ENCODE measurements around the gene NCAPD2. TPM values are rescaled to one million over a fixed set of nuclear protein-coding genes. Genes with fewer than 3 reads are reported as not detected.

NCAPD2 gene
- total and polyA plus RNA-seq, 2 donors (not counting 3 experiments of a cell fraction or from before 2014, with no cell fraction given): 41.8 to 90.1 TPM

DNA sequence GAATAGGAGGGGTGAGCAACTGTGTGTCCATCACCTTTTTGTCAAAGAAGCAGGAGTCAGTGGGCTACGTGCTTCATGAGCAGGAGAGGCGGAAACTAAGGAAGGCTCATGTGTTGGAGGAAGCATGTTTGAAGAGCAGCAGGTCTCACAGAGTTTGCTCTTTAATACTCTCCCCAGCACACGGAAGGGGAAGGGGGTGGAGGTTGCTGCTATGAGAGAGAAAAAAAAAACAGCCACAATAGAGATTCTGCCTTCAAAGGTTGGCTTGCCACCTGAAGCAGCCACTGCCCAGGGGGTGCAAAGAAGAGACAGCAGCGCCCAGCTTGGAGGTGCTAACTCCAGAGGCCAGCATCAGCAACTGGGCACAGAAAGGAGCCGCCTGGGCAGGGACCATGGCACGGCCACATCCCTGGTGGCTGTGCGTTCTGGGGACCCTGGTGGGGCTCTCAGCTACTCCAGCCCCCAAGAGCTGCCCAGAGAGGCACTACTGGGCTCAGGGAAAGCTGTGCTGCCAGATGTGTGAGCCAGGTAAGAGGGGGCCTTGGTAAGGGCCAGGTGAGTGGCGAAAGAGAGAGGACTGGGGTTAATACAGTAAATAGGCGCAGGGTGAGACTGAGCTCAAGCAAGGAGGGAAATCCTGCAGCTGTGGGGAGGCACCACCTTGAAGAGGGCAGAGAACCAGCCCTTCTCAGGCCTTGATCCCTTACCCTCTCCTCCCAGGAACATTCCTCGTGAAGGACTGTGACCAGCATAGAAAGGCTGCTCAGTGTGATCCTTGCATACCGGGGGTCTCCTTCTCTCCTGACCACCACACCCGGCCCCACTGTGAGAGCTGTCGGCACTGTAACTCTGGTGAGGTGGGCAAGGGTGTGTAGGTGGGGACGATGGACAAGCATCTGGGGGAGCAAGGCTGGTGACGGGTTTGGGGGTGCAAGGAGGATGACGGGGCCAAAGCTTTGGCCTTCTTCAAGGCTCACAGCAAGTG is 48.9 kb upstream of the NCAPD2 start, which contains the start of gene CD27:
Gene CD27 (plus strand): TSS at position 252 of the 985 bp plus-strand sequence. CDS start 141 bp downstream, at position 393.
- no peaks in the 10 kb centered on the region for H3K9me3 ChIP-seq (replicated peaks; ENCODE audit: control insufficient read depth, insufficient read depth, low read length)
- H3K9ac ChIP-seq (replicated peaks; ENCODE audit: extremely low read depth, insufficient read depth, low read length): no peak within 1 kb of the TSS
- DNase-seq (ENCODE audit: low read depth, low spot score) (no peak), FAIRE-seq (no peak)
- H4K20me1 ChIP-seq (replicated peaks; ENCODE audit: control insufficient read depth, extremely low read depth, insufficient read depth, low read length): no peaks in the 10 kb centered on the region
- dilution Hi-C loops (cut with MboI; ENCODE audit: extremely low pct_ligation_motif_present, low sequenced_read_pairs): no loop called here
- TF ChIP-seq JUN (IDR thresholded peaks at IDR 0.05; ENCODE audit: borderline replicate concordance, insufficient read depth, insufficient read length, low read depth): no peak
- no peak for TF ChIP-seq POLR2AphosphoS5 (IDR thresholded peaks at IDR 0.05; ENCODE audit: insufficient read depth, low read depth, low read length)
- no peak for TF ChIP-seq POLR2A (IDR thresholded peaks at IDR 0.05; ENCODE audit: low read depth, low read length)
- TF ChIP-seq MYC (IDR thresholded peaks at IDR 0.05; ENCODE audit: low read depth, low read length): no peak
- TF ChIP-seq, protein P1, sequence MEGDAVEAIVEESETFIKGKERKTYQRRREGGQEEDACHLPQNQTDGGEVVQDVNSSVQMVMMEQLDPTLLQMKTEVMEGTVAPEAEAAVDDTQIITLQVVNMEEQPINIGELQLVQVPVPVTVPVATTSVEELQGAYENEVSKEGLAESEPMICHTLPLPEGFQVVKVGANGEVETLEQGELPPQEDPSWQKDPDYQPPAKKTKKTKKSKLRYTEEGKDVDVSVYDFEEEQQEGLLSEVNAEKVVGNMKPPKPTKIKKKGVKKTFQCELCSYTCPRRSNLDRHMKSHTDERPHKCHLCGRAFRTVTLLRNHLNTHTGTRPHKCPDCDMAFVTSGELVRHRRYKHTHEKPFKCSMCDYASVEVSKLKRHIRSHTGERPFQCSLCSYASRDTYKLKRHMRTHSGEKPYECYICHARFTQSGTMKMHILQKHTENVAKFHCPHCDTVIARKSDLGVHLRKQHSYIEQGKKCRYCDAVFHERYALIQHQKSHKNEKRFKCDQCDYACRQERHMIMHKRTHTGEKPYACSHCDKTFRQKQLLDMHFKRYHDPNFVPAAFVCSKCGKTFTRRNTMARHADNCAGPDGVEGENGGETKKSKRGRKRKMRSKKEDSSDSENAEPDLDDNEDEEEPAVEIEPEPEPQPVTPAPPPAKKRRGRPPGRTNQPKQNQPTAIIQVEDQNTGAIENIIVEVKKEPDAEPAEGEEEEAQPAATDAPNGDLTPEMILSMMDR (IDR thresholded peaks at IDR 0.05; ENCODE audit: extremely low read depth in 1 of 2, insufficient read depth in 1 of 2, low read depth in 1 of 2, low read length in 2 of 2): no peak
- no peak for TF ChIP-seq EZH2 (IDR thresholded peaks at IDR 0.05; ENCODE audit: borderline replicate concordance, low read depth, low read length, severe bottlenecking)
- TF ChIP-seq, protein P2, sequence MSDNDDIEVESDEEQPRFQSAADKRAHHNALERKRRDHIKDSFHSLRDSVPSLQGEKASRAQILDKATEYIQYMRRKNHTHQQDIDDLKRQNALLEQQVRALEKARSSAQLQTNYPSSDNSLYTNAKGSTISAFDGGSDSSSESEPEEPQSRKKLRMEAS (IDR thresholded peaks at IDR 0.05; ENCODE audit: insufficient read depth, insufficient read length): no peak
- no peak for TF ChIP-seq GATA2 (IDR thresholded peaks at IDR 0.05; ENCODE audit: insufficient read depth, insufficient read length, low read depth, low read length)
- no peak for TF ChIP-seq FOS (IDR thresholded peaks at IDR 0.05; ENCODE audit: borderline replicate concordance, insufficient read depth, low read length)
- no peaks in the 10 kb centered on the region for H3K4me1 ChIP-seq (ENCODE audit: control insufficient read depth, extremely low read depth, insufficient read depth, low read length)
- no peak within 1 kb of the TSS for H3K4me3 ChIP-seq (replicated peaks in 1 of 3; ENCODE audit: insufficient read depth in 1 of 3, low read depth in 1 of 3, low read length in 3 of 3)
- no peak within 1 kb of the TSS for H3K27ac ChIP-seq (ENCODE audit: insufficient read depth, low read depth, low read length)
- POLR2A ChIA-PET: no interaction called here
- H2AFZ ChIP-seq (ENCODE audit: low read depth, low read length): no peak within 1 kb of the TSS
- no peaks in the 10 kb centered on the region for H3K9me1 ChIP-seq (replicated peaks; ENCODE audit: control insufficient read depth, extremely low read depth, insufficient read depth, low read length)
- intact Hi-C loops (cut with micrococcal nuclease): no loop called here
- CTCF ChIA-PET: interaction anchor here (3.1 kb wide), 1 partner anchor 20 kb away, joined by 13 read pairs; no protein-coding TSS in a partner anchor
- no peaks in the 10 kb centered on the region for H3K79me2 ChIP-seq (ENCODE audit: control insufficient read depth, insufficient read depth, low read length)
- no peaks in the 10 kb centered on the region for H3K27me3 ChIP-seq (ENCODE audit: control insufficient read depth in 2 of 2, insufficient read depth in 2 of 2, low read length in 2 of 2)
- H3K36me3 ChIP-seq (ENCODE audit: control insufficient read depth in 2 of 2, extremely low read depth in 1 of 2, insufficient read depth in 2 of 2, low read length in 2 of 2): no peaks in the 10 kb centered on the region
- no peak within 1 kb of the TSS for H3K4me2 ChIP-seq (ENCODE audit: insufficient read depth, low read length)
- no TSS peak for BruUV-seq (replicated peaks)

All from endothelial cell of umbilical vein (primary cell).